Stomach smooth muscle (tissue), 2 donors: ENCODE measurements around the gene STK11IP.
"Not testable (repeated sequence)": the region's sequence is repeated elsewhere in the genome, so short reads cannot be mapped to it uniquely, and the experiment has no call there.

Source experiments
- H3K27ac ChIP-seq: one replicate; pipeline ENCODE4 v1.7.0; 2013; ENCODE audit warnings: mild to moderate bottlenecking, low read length, inconsistent platforms
- H3K27me3 ChIP-seq, 2 donors: one replicate each; pipeline ENCODE4 v1.7.0; 2013; ENCODE audit warnings: low read length in 2 of 2; ENCODE audit not compliant: insufficient read depth in 2 of 2, control insufficient read depth in 1 of 2
- H3K36me3 ChIP-seq, 2 donors: one replicate each; pipeline ENCODE4 v1.7.0; 2013; ENCODE audit warnings: low read length in 2 of 2; ENCODE audit not compliant: control insufficient read depth in 2 of 2, insufficient read depth in 2 of 2
- H3K4me1 ChIP-seq: one replicate; pipeline ENCODE4 v1.7.0; 2013; ENCODE audit warnings: low read length; ENCODE audit not compliant: control insufficient read depth, insufficient read depth
- H3K4me3 ChIP-seq, 2 donors: one replicate each; pipeline ENCODE4 v1.7.0; 2013; ENCODE audit warnings: low read length in 2 of 2
- H3K9ac ChIP-seq, 2 donors: one replicate each; pipeline ENCODE4 v1.7.0; 2013; ENCODE audit warnings: low read length in 2 of 2, mild to moderate bottlenecking in 1 of 2
- H3K9me3 ChIP-seq, 2 donors: one replicate each; pipeline ENCODE4 v1.7.0; 2013; ENCODE audit warnings: low read length in 2 of 2; ENCODE audit not compliant: control insufficient read depth in 2 of 2
- donor health status: healthy.
- donor health status: Pancreatic carcinoma.

The STK11IP gene

DNA sequence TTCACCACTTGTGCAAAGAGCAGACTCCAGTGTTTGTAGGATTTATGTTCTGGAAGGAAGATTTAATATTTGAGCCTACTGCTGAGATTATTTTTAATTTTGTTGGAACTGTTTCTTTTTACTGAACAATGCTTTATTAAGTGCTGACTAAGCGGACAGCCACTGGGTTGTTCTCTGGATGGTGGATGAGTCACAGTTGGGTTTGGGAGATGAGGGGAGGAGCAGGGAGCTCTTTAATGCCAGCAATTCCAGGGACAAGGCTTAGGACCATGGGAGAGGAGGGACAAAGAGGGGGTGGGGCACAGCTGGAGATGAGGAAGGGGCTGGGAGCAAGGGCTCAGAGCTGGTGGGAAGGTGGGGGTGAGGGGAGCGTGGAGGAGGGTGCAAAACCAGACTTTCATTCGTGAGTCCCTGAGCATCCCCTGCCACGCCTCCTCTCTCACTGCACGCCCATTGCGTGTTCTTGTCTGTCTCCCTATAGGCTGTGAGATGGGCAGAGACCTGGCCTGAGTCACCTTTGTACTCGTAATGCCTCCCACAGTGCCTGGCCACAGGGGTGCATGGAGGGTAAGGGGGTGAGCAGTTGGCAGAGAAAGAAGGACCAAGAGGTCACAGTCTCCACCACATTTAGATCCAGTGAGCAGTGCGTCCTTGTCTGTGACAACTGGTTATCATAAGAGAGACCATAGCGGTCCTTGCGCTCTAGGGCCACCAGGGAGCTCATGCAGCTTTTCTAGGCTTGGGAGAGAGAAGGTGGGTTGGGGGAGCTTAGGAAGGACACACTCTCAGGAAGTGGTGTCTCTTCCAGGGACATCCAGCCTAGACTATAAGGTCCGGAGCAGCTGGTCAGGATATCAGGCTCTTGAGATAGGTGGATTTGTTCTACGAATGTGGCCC, 48.2 kb downstream of the STK11IP start:
- peaks cover 13% of the 10 kb centered on the region for H3K4me1 ChIP-seq
- H3K9ac ChIP-seq = no peak overlapping the region
- H3K9me3 ChIP-seq = no peaks in the 10 kb centered on the region
- peaks cover 0 to 6% of the 10 kb centered on the region in 2 donors for H3K27me3 ChIP-seq
- no peaks in the 10 kb centered on the region for H3K36me3 ChIP-seq
- no peak overlapping the region for H3K27ac ChIP-seq
- H3K4me3 ChIP-seq = no peak overlapping the region

DNA sequence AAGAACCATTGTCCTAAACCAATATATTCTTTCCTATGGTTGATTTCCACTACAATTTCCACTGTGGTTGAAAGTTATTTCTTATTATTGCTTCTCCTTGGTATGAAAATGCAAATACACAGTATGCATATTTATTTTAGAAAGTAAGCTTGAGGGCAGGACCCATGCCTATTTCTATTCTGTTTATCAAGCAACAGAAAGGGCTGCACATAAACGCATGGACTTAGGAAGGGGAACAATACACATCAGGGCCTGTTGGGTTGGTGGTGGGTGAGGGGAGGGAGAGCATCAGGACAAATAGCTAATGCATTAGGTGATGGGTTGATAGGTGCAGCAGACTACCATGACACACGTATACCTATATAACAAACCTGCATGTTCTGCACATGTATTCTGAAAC, 50.5 kb downstream of the STK11IP start:
- Histone ChIP-seq H3K9ac (no peak overlapping the region), H3K9me3 (no peaks in the 10 kb centered on the region), H3K36me3 (no peaks in the 10 kb centered on the region), H3K27ac (no peak overlapping the region), H3K4me3 (no peak overlapping the region), H3K4me1 (peaks cover 5% of the 10 kb centered on the region), H3K27me3 (peaks cover 0 to 7% of the 10 kb centered on the region in 2 donors)

DNA sequence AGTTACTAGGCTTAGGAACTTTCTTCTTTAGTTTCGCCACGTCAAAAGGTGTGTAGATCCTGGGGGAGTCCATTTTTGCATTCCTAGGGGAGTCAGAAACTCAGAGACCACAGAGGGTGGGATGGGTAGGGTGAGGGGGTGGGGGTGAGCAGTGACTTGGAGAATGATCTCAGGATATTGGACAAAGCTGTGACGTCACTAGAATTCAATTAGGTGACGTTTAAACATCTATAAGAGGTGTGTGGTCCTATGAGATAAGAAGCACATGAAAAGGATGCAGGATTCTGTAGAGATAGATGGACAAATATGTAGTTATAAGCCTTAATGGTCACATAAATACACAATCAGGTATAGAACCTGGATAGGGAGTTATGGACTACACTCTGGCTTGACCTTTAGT, 51.3 kb downstream of the STK11IP start:
- no peak overlapping the region for H3K4me3 ChIP-seq
- H3K9me3 ChIP-seq = no peaks in the 10 kb centered on the region
- no peak overlapping the region for H3K27ac ChIP-seq
- H3K27me3 ChIP-seq = peaks cover 0 to 7% of the 10 kb centered on the region in 2 donors
- H3K4me1 ChIP-seq = peaks cover 5% of the 10 kb centered on the region
- no peaks in the 10 kb centered on the region for H3K36me3 ChIP-seq
- no peak overlapping the region for H3K9ac ChIP-seq

DNA sequence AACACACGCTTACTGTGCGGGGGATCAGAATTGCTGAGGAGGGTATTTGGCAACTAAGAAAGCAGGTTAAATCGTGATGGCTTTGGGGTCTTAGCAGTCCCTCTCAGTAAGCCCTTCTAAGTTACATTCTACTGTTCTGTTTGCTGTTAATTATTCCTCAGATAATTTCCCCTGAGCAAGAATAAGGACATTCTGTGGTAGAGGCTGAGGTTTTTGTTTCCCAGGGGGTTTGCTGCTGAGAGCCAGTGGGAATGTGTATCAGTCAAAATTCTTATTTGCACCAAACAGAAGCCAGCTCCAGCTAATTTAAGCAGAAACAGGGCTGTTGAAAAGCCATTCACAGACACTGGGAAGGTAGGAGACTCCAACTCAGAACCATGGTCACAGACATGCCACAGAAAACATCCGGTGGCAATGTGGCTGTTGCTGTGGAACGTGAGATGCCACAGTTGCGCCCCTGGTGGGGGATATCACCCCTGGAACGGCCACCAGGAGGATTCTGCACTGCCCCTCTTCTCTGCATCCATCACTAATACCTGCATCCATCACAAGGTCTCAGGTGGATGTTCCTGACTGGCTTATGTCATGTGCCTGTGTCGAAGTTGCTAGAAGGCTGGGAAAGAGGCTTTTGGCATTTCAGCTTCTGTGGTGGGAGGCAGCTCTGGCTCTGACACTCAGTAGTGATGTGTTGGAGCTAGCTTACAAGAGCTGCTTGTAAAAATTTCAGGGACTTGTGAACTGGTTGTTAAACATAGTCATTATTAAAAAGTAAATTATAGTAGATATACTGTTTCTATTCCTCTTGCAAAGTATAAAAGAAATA, 53.0 kb downstream of the STK11IP start:
- Histone ChIP-seq H3K4me1 (peaks cover 3% of the 10 kb centered on the region), H3K9me3 (no peaks in the 10 kb centered on the region), H3K36me3 (no peaks in the 10 kb centered on the region), H3K9ac (no peak overlapping the region), H3K27ac (no peak overlapping the region), H3K27me3 (peaks cover 0 to 7% of the 10 kb centered on the region in 2 donors), H3K4me3 (no peak overlapping the region)

DNA sequence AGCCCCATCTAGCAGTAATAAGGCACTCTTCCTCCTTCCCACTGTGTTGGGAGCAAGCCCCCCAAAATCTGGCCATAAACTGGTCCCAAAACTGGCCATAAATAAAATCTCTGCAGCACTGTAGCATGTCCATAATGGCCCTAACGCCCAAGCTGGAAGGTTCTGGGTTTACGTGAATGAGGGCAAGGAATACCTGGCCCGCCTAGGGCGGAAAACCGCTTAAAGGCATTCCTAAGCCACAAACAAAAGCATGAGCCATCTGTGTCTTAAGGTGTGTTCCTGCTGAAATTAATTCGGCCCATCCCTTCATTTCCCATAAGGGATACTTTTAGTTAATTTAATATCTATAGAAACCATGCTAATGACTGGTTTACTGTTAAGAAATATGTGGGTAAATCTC, 54.0 kb downstream of the STK11IP start:
- H3K4me3 ChIP-seq, H3K9ac ChIP-seq, H3K27me3 ChIP-seq, H3K36me3 ChIP-seq, H3K4me1 ChIP-seq, H3K9me3 ChIP-seq, H3K27ac ChIP-seq: not testable (repeated sequence)

DNA sequence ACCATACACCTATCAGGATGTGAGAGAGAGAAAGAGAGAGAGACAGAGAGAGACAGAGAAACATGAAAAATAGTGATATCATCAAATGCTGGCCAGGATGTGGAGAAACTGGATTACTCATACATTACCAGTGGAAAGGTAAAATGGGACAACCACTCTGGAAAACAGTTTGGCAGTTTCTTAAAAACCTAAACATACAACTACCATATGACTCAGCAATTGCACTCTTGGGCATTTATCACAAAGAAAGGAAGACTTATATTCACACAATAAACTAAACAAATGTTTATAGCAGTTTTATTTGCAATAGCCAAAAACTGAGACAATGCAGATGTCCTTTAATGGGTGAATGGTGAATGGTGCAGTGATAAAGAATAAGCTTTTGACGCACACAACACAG, 58.9 kb downstream of the STK11IP start:
- Histone ChIP-seq H3K4me1 (no peaks in the 10 kb centered on the region), H3K27me3 (no peaks in the 10 kb centered on the region), H3K27ac (no peak overlapping the region), H3K9ac (no peak overlapping the region), H3K4me3 (no peak overlapping the region), H3K36me3 (no peaks in the 10 kb centered on the region), H3K9me3 (peaks cover 0 to 3% of the 10 kb centered on the region in 2 donors)

DNA sequence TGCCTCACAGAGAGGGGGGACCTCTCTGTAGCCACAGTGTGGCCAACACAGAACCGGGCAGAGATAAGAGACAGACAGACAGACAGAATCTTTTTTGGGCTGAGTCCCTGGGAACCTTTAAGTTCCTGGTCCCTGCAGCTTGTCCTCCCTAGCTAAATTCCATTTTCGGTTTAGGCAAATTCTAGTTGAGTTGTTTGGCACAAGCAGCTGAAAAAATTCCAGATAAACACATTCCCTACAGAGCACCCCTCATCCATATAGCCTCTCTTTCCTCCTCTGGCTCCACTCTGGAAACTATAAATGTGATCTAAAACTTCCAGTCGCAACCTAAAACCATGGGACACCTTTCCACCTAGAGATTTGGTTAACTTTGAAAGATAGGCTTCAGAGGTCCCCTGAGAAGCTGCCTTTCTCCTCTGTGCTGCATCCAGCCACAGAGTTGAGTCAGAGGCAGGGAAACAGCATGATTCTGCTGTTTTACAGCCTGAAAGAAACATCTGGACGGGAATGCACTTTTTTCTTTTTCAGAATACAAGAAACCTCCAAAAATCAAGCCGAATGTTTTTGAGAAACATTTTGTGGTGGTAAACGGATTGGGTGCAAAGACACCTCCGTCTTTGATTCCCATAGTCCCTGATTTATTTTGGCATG, 60.7 kb downstream of the STK11IP start:
- no peaks in the 10 kb centered on the region for H3K27me3 ChIP-seq
- H3K4me1 ChIP-seq = no peaks in the 10 kb centered on the region
- no peak overlapping the region for H3K4me3 ChIP-seq
- peaks cover 0 to 3% of the 10 kb centered on the region in 2 donors for H3K9me3 ChIP-seq
- H3K36me3 ChIP-seq = no peaks in the 10 kb centered on the region
- H3K27ac ChIP-seq = no peak overlapping the region
- H3K9ac ChIP-seq = no peak overlapping the region

DNA sequence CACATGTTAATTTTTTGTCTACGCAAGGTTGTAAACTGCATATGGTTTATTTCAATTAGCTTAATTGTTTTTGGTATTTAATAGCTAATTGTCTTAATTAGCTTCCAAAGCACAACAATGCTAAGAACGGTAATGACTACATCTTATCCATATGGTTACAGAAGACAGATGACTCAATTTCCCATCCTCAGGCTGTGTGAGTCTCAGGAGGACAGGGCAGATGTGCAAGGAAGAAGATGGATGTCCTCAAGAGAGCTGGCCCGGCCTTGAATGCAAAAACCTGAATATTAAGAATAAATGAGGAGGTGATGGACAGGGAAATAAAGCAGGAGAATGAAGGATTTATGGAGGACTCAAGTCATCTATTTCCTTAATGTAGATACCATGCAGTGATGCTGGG, 61.2 kb downstream of the STK11IP start:
- no peaks in the 10 kb centered on the region for H3K27me3 ChIP-seq
- H3K27ac ChIP-seq = no peak overlapping the region
- no peak overlapping the region for H3K9ac ChIP-seq
- H3K4me3 ChIP-seq = no peak overlapping the region
- peaks cover 0 to 3% of the 10 kb centered on the region in 2 donors for H3K9me3 ChIP-seq
- H3K4me1 ChIP-seq = no peaks in the 10 kb centered on the region
- no peaks in the 10 kb centered on the region for H3K36me3 ChIP-seq

DNA sequence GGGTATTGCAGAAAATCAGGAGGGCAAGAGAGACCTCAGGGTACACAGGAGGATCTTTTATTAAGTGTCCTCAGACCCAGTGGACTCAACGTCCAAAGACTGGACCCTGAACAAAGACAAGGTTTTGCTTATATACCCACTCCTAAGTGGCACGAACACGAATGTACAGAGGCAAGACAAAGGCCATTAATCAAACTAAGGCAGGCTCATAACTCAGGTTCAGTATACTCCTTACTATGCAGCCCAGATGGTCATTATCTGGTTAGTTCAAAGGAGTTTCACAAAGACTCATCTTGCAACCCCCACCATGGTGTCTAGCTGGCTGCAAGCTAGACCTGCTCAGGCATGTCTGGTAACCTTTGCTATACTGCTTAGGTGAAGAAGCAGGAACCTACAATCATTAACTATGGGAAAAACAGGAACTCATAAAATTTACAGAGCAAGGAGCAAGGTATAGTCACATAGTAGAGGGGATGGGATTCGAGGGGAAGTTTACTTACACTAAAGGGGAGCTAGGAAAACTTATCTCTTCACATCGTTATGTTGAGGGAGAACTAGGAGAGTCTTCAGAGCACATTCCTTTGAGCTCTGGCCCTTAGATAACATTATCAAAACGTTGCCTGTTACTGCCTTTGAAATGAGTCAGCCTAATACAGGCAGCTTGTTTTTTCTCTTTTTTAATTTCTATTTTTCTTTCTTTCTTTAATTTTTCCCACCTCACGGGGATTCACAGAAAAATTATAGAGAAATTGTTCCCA, 63.7 kb downstream of the STK11IP start:
- no peaks in the 10 kb centered on the region for H3K27me3 ChIP-seq
- peaks cover 0 to 3% of the 10 kb centered on the region in 2 donors for H3K9me3 ChIP-seq
- H3K36me3 ChIP-seq = no peaks in the 10 kb centered on the region
- no peak overlapping the region for H3K4me3 ChIP-seq
- peaks cover 15% of the 10 kb centered on the region for H3K4me1 ChIP-seq
- no peak overlapping the region for H3K27ac ChIP-seq
- H3K9ac ChIP-seq = no peak overlapping the region

DNA sequence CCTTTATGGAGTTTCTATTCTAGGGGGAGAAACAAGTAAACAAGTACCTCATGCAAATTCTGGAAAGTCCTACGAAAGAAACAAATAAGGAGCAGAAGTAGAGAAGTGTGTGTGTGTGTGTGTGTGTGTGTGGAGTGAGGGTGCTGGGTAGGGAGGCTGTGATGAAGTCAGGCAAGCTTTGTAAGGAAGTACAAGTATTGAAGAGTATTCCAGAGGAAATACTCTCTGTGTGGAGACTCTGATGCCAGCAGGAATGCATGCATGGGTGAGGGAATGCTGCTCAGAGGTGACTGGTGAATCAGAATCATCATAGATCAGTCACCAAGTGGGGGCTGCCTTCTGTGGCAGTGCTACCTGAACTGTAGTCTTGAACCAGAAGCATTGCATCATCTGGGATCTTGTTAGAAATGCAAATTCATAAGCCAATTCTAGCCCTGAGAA, 64.3 kb downstream of the STK11IP start:
- no peak overlapping the region for H3K27ac ChIP-seq
- H3K4me1 ChIP-seq = peaks cover 15% of the 10 kb centered on the region
- H3K36me3 ChIP-seq = no peaks in the 10 kb centered on the region
- no peaks in the 10 kb centered on the region for H3K27me3 ChIP-seq
- no peak overlapping the region for H3K4me3 ChIP-seq
- H3K9me3 ChIP-seq = peaks cover 0 to 3% of the 10 kb centered on the region in 2 donors
- no peak overlapping the region for H3K9ac ChIP-seq
